GM18868 (cell line): ENCODE results near the gene GIPC1.

Source experiments
- ATAC-seq: cut with Tn5 transposase; IDR thresholded peaks from one replicate; pipeline ENCODE4 v1.9.1; 2021; ENCODE audit warnings: mild to moderate bottlenecking, moderate library complexity; ENCODE audit not compliant: unreplicated experiment

The GIPC1 gene

GRCh38 chr19:14495672-14496028, 277 bp downstream of the GIPC1 start:
- no peak for ATAC-seq

GRCh38 chr19:14494910-14495671, 836 bp downstream of the GIPC1 start:
- ATAC-seq: no peak

- no peak for ATAC-seq
These were observed 1.5 kb downstream of the GIPC1 start for GRCh38 chr19:14494411-14494810.

GRCh38 chr19:14492756-14493337, 3.1 kb downstream of the GIPC1 start:
- ATAC-seq: no peak

GRCh38 chr19:14487370-14488125, 8.4 kb downstream of the GIPC1 start:
- ATAC-seq: no peak

- no peak for ATAC-seq
These were observed 13.6 kb downstream of the GIPC1 start for GRCh38 chr19:14482172-14482941.

- ATAC-seq: no peak
These were observed 15.2 kb downstream of the GIPC1 start for GRCh38 chr19:14480700-14481079.

- ATAC-seq: no peak
These were observed 15.8 kb downstream of the GIPC1 start for GRCh38 chr19:14479975-14480699.

- ATAC-seq: no peak
These were observed 16.5 kb downstream of the GIPC1 start for GRCh38 chr19:14479309-14479974.

GRCh38 chr19:14478113-14478545, 17.8 kb downstream of the GIPC1 start:
- no peak for ATAC-seq

- no peak for ATAC-seq
These were observed 18.4 kb downstream of the GIPC1 start for GRCh38 chr19:14477418-14478112.

- no peak for ATAC-seq
These were observed 19.1 kb downstream of the GIPC1 start for GRCh38 chr19:14476673-14477401.

- no peak for ATAC-seq
These were observed 19.6 kb downstream of the GIPC1 start for GRCh38 chr19:14476327-14476672.

- no peak for ATAC-seq
These were observed 20.5 kb downstream of the GIPC1 start, which contains the start of gene PTGER1 for GRCh38 chr19:14475251-14476073. Gene PTGER1, minus strand, starts transcription at chr19:14475354. Its CDS starts 1,034 bp downstream, at chr19:14474320.

GRCh38 chr19:14474827-14475226, 21.1 kb downstream of the GIPC1 start:
- ATAC-seq: no peak

GRCh38 chr19:14473978-14474578, 21.8 kb downstream of the GIPC1 start:
- no peak for ATAC-seq
